Stimulated activated CD4-positive, alpha-beta T cell treated with anti-CD3 and anti-CD28 coated beads, Interleukin-12 subunit alpha, Interleukin-12 subunit beta, amount 100 ng/mL, for 4 hours (primary cell): ENCODE measurements around the gene AGXT.

ENCODE experiments used
- DNase-seq: peaks from one replicate; pipeline ENCODE4 v3.0.0-alpha.2; 2020

AGXT gene

DNA sequence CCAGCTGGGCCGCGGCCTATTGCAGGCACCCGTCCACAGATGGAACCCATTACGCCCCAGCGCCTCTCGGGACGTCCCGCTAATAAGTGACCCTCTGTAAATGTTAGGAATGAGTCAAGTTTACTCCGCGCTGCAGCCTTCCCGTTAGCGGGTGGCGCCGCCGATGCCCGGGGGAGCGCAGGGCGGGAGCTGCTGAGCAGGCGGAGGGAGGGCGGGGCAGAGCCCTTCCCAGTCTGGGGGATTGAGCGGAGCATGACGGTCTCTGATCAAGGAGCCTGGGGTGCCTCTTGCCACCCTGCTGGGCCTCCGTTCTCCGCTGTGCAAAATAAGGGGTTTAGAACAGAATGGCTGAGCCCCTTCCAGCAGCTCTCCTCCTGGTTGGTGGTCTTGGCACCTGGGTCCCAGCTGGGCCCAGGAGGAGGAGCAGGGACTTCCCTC lies 48.0 kb downstream of the AGXT start:
- DNase-seq: no peak

DNA sequence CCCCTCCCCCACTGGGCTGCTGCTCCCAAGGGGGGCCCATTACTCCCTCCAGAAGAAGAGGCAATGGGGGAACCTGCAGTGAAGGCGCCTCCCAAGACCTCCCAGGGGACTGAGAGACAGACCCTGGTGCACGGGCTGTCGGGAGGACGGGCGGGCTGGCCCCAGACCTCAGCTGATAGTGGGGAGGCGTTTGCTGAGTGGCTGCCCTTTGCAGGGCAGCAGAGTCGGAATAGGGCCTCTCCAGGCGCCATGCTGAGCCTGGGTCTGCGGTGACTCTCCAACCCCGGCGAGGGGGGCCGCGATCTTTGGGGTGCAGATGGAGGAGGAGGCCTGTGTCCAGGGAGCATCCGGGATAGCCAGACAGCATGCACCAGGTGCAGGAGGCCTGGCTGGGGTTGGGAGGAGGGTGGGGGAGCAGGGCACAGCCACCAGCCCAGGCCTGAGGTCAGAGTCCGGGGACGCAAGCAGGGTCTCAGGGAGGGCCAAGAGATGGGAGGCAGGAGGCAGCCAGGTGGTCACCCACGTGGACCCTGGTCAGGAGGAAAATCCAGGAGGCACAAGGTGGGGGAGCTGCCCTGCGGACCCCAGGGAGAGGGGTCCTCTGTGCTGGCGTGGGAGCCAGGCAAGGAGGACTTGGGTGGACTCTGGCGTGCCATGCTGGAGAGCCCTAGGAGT lies 48.5 kb downstream of the AGXT start:
- DNase-seq: no peak

DNA sequence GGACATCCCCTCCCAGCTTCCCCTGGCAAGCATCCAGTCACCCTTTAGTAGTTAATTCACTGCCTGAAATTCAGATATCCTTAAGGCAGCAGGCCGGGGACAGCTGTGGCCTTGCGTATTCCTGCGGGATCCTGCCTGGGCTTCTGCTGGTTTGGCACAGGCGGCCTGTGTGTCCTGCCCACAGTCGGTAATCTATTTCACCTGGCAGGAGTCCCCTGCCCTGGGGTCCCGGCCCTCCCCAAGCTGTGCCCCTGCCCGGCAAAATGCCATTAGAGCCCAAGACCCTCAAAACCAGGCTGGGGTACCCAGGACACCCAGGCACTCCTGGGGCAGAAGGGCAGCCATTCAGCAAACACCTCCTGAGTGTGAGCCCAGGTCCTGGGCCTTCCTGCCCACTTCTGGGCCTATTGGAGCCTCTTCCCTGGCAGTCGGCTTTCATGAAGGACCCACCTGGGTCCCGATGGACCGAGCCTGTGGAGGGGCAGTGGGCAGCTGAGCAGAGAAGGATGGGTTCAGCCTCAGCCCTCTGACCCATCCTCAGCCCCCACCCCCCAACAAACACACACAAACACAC lies 49.1 kb downstream of the AGXT start:
- DNase-seq: no peak

DNA sequence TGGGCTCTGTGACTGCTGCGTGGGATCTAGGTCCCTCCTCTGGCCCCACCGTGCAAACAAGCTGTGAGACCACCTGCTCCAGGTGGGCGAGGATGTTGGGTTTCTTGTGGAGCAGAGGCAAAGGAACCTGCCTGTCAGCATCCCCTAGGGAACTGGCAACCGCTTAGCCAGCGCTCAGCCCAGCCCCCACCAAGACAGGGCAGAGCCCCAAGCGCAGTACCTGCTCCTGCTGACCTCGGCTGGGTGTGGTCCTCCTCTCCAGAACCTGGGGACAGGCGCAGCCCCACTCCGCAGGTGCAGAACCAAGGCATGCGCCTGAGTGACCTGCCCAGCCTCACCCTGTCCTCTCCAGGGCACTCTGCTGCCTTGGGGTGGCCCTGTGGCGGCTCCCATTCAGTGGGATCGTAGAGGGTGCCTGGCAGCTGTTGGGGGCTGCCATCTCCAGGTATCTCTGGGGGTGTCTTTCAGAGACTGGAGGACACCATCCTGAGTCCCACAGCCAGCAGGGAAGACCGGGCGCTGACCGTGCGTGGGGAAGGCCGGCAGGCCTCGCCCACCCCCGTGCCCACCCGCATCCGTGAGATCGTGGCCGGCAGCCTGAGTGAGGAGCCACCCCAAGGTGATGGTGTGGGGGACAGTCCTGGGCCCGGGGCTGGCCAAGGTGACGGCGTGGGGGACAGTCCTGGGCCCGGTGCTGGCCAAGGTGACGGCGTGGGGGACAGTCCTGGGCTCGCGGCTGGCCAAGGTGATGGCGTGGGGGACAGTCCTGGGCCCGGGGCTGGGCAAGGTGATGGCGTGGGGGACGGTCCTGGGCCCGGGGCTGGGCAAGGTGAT lies 49.9 kb downstream of the AGXT start:
- no peak for DNase-seq

DNA sequence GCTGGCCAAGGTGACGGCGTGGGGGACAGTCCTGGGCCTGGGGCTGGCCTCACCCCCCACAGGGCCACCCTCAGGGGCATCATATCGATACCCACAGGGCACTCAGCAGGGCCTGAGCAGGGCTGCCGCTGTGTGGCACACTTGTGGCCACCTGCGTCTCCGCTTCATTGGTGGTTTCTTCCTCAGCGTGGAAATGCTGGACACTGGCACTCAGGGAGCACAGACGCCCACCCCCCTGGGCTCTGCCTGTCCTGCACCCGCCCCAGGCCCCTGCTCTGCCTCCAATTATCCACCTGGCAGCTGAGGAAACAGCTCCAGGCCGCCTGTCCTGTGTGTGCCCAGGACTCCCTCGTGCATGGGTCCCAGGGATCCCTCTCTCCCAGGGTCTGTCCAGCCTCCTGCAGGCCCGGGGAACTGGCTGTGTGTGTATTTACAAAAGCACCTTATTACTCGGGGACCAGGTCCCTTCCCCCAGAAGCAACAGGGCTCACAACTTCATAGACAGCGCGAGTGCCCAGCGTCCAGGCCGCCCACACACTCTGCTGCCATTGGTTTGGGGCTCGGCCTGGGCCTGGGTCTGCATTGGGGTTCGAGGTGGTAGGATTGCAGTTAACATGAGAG lies 50.6 kb downstream of the AGXT start:
- DNase-seq: no peak

DNA sequence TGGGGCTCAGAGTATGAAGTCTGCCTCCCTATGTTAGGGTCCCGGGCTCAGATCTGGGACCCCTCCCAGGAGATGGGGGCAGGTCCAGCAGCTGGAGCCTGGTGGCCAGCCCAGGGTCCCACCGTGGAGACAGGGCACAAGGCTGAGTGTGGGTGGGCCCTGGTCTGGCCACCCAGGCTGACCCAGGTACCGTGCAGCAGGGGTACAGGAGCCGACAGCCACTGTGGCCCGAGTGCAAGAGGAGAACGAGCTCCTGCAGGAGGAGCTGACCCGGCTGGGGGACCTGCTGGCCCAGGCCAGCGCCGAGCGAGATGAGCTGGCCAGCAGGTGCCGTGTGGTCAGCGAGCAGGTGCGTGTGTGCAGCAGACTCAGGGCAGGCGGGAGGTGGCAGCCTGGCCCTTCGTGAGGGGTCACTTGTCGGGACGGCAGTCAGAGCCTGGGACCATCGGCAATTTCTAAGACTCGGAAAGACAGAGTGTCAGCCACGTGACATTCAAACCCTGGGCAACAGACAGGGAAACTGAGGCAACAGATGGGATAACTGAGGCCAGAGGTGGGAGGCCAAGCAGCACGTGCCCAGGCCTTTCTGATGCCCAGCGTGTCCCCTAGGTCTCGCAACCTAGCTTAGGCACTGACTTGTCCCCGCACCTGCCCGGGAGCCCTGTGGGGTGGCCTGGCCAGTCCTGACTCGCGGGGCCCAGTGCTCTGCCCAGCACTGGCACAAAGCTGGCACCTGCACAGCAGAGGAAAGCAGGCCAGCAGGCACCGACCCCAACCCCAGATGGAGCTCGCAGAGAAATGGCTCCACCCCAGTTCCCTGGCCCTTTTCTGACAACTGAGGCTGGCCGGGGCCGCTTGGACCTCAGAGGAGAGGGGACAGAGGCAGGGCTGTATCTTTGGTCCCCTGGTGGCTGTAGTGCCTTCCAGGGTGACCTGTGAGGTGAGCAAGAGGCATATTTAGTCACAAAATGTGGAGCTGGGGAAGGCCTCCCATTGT lies 51.5 kb downstream of the AGXT start:
- DNase-seq: no peak

DNA sequence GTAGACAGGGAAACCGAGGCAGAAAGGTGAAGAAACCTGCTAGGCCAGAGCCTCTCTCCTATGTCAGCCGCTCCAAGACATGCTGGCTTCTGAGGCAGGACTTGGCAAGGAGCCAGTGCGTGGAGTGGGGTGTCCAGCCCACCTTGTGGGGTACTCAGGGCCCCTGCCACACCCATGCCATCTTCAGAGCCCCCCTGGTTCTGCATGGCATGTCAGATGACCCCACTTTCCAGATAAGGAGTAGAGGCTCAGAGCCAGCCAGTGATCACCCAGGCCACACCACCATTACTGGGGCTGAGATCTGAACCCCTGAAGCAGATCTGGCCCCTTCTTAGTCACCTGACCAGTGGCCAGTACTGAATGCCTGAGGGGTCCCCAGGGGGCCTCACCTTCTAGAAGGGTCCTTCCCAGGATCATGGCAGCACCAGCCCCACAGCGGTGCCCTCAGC lies 52.2 kb downstream of the AGXT start:
- DNase-seq: no peak

DNA sequence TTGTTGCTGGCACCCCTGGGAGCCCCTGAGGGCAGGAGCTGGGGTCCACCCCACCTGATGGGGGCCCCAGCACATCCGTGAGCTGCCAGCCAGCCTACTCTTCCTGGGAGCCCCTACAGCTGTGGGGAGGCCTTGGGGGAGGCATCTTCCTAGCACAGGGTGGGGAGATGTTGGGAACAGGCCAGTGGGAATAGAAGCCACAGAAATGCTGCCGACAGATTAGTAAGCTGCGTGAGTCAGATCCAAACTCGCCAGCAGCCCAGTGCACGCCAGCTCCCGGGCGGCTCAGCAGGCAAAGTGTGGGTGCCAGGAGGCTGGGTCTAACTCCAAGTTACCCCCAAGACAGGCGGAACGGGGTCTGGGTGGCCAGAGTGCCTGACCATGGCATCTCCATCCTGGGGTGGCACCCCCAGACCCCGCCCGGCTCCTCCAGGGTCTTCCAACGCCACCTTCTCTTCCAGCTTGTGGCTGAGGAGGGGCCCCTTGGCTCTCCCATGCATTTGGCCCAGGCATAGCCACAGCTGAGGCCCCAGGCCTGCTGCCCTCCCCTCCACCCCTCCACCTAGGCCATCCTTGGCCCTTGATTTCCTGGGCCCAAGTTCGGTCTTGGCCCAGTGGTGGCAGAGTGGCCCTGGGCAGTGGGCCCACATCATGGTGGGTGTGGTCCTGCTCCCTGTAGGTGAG lies 52.8 kb downstream of the AGXT start:
- no peak for DNase-seq

DNA sequence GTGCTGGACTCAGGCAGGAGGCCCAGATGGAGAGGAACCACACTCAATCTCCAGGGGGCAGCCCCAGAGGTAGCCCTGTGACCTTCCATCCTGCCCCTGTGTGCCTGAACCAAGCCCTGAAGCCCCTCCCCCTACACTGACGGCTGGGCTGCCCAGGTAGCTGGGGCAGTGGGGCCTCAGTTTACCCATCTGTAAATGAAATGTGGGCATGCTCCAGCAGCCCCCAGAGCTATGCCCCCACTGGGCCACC lies 53.3 kb downstream of the AGXT start:
- no peak for DNase-seq

DNA sequence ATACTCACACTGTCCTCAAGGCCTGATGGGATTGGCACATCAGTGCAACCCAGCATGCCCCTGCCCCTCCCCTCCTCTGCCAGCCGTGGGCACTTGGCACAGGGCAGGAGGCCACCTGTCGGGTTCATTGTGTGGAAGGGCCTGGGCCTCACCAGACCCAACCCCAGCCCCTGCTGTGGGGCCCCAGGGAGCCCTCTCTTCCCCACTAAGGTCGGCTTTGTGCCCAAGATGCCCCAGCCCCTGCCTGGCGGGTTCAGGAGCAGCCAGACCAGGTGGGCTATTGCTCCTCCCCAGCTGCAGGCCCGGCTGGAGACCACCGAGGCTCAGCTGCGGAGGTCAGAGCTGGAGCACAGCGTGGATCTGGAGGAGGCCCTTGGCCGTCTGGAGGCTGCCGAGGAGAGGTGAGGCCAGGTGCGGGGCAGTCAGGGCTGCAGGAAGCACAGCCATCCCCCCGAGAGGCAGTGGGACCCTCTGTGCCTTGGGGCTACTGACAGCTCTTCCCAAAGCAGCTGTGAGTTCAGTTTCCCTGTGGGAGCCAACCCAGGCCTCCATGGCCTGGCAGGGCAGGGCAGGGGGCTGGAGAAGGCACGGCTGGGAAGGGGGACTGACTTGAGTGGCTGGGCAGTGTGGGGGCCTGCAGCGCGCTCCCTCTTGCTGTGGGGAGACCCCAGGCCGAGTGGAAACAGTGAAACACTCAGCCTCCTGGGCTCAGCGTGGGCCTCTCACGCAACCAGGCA lies 53.8 kb downstream of the AGXT start:
- DNase-seq: no peak

DNA sequence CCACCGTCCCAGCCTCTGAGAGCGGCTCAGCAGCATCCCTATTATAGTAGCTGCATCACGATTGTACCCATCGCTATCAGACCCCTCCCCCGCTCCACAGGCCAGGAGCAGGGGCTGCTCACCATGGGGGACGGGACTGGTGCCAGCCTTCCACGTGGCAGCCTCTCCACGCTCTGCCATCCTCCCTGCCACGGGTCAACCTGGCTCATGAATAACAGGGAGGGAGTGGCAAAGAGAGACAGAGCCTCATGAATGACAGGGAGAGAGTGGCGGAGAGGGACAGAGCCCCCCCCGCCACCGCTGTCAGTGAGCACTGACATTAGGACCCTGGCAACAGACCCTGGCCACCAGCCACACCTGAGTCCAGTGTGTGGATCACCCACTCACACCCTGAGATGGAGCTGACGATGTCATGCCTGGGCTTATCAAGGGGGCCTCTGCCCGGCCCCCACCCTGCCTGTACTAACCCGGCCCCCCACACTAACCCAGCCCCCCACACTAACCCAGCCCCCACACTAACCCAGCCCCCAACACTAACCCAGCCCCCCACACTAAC lies 54.4 kb downstream of the AGXT start:
- DNase-seq: no peak

DNA sequence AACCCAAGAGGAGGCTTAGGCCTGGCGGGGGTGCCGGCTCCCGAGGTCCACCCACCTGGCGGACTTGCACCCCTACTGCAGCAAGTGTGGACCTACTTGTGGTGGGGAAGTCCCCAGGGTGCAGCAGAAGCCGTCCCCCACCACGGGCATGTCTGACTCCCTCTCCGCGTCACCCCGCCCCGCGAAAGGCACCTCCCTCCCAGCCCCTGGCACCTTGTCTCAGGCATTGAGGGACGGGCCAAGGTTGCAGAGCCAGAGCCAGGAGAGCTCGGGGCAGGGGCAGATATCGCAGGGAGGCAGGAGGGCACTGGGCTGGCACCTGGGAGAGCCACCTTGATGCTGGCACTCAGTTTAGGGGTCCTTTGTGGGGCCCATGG lies 56.6 kb downstream of the AGXT start:
- no peak for DNase-seq

DNA sequence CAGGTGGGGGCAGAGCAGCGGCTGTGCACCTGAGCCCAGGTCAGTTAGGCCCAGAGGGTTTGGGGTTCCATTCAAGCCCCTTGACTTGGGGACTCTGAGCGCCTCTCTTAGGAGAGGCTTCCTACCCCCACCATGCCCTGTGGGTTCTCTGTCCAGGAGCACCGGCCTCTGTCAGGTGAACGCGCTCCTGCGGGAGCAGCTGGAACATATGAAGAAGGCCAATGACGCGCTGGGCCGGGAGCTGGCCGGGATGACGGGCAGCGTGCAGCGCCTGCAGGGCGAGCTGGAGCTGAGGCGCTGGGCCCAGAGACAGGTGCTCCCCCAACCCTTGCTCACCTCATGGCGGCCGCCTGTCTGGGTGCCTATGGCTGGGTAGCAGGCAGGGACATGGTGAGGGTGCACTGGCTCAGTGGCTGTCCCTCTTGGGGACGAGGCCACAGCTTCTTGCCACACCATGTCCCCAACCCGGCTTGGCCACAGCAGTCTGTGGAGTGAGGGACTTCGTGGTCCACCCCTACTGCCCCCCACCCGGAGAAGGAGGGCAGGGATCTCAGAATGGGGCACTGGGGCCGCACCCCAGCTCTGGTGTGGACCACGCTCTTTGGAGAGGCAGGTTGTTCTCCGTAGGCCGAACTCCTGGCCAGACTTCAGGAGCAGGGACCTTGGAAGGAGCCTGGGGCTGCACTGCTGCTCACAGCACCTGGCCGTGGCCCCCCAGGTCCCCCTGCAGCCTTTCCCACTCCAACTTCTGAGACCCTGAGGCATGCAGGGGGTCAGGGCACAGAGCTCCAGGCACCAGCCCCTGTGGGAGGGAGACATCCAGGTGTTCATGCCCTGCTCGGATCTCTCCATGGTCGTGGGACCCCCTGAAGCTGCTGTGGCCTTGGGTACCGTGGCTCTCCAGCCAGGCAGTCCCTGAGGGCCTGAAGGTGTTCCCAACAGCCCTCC lies 57.2 kb downstream of the AGXT start:
- no peak for DNase-seq

DNA sequence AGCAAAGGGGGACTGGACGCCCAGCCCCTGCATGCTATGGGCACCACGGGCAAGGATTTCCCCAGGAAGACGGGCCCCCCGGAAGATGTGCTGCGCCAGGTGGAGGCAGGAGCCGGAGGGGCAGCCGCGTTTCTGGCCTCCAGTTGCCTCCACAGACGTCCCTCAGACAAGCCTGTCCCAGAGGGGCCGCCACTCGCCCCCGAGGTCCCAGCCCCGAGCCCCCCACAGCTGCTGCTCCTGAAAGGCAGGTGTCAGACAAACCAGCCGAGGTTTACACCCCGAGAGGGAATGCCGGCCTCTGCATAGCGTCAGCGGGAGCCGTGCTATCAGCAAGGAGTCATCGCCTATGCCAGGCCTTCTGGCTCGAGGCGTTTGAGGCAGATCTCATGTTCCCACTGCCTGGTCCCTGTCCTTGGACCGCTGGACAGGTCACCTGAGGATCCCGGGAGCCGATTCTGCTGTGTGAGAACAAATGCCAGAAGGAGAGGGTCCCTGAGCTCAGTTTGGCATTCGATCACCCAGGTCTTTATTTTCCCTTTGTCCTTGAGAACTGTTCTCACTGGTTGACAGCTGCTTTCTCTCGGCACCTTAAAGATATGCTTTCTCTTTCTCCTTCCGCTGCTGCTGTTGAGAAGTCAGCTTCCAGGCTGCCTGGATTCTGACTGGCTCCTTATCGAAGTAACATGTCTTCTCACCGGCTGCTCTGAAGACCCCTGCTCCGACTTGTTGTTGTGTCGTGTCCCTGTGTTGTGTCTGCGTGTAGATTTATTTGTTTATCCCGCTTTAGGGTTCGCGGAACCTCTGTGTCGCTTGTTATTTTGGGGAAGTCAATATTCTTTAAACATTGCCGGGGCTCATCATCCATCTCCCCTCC lies 58.1 kb downstream of the AGXT start:
- no peak for DNase-seq

DNA sequence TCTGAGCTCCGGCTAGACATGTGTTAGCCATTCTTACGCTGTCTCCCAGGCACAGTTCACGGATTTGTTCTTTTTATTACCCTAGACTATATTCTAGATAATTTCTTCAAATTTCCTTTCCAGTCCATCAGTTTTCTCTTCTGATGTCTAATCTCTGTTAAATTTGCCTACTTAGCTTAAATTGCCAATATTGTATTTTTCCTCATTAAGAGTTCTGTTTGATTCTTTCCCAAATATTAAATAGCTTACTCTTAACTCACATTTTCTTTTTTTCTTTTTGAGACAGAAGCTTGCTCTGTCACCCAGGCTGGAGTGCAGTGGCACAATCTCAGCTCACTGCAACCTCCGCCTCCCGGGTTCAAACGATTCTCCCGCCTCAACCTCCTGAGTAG lies 58.8 kb downstream of the AGXT start:
- no peak for DNase-seq

DNA sequence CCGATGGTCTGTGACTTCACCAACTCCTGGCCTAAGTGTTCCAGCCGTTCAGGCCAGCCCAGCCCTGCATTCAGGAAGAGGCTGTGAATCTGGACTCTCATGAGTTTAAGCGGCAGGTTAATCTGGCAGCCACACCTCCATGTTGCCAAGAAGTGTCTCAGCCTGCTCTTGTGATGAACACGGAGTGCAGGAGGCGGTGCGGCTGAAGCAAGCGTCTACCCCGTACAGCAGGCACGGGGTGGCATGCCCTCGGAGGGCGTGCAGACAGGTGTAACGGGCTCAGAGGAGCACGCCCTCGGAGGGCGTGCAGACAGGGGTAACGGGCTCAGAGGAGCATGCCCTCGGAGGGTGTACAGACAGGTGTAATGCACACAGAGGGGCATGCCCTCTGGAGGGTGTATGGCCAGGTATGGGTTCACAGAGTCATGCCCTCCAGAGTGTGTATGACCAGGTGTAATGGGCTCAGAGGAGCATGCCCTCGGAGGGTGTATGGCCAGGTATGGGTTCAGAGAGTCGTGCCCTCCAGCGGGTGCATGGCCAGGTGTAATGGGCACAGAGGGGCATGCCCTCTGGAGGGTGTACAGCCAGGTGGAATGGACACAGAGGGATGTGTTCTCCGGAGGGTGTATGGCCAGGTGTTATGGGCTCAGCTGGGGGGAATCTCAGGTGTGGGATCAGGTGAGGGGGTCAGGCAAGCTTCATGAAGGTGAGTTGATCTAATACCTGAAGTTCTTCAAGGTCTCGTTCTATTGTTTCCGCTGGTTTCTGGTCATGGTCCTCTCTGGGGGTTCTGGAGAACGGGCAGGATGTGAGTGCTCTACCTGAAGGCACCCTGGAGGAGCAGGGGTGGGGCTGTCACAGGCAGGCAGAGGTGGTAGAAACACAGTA lies 60.1 kb downstream of the AGXT start:
- DNase-seq: no peak

DNA sequence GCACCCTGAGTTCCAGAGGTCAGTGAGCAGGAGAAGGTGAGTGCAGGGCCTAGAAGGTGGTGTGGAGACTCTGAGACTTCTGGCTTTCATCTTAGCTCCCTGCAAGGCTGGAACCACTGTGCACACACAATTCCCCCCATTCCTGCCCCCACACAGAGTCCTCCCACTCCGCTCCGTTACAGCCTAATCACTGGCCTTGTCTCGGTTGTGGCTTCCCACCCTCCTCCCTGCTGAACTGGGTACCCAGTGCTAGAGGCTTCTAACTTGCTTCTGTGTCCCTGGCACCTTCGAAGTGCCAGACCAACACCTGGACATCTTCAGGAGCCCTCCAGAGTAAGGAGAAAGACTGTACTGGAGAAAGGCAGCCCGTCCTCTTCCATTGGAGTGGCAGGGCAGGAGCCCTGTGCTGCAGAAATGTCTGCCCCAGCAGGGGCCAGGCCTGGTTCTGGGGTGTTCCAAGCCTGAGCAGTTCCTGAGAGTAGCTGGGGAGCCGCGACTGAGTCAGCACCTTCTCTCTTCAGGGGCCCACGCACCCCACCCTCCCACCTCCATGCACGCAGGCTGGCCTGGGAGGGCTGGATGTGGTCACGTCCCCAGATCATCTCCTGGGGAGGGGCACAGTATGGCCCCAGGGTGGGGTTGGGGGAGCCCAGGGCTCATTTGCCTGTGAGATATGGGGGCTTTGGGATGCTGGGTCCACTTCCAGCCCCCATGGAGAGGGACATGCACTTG lies 60.9 kb downstream of the AGXT start:
- no peak for DNase-seq
